ENCODE data around the gene SCYGR1. TPM values are rescaled to one million over a fixed set of nuclear protein-coding genes. Genes with fewer than 3 reads are reported as not detected.

Gene SCYGR1
- total RNA-seq, 4 donors from 2014 or later = not detected

- Histone ChIP-seq H3K36me3 (no peaks in the 10 kb centered on the region), H3K9me3 (no peaks in the 10 kb centered on the region), H3K4me1 (no peaks in the 10 kb centered on the region), H3K4me3 (no peak overlapping the region), H3K27me3 (no peaks in the 10 kb centered on the region), H3K27ac (no peak overlapping the region)
- ATAC-seq = no peak
- no peak for TF ChIP-seq POLR2AphosphoS5 (IDR thresholded peaks at IDR 0.05)
- TF ChIP-seq EP300 (IDR thresholded peaks at IDR 0.05) = no peak
- TF ChIP-seq POLR2A (IDR thresholded peaks at IDR 0.05) = no peak
- TF ChIP-seq CTCF (IDR thresholded peaks at IDR 0.05) = no peak
- WGBS, 2 donors (ENCODE audit: low coverage in 1 of 2) = 56 to 60% methylated on average over 9 to 10 of the region's 10 CpGs
Observed at GRCh38 chr2:227423656-227424499, 36.1 kb upstream of the SCYGR1 start.

GRCh38 chr2:227420087-227421052 lies 32.6 kb upstream of the SCYGR1 start:
- no peaks in the 10 kb centered on the region for H3K9me3 ChIP-seq
- ATAC-seq = no peak
- no peaks in the 10 kb centered on the region for H3K36me3 ChIP-seq
- H3K27me3 ChIP-seq = no peaks in the 10 kb centered on the region
- H3K27ac ChIP-seq = no peak overlapping the region
- no peak for TF ChIP-seq EP300 (IDR thresholded peaks at IDR 0.05)
- TF ChIP-seq CTCF (IDR thresholded peaks at IDR 0.05) = no peak
- no peak for TF ChIP-seq POLR2A (IDR thresholded peaks at IDR 0.05)
- TF ChIP-seq POLR2AphosphoS5 (IDR thresholded peaks at IDR 0.05) = no peak
- H3K4me1 ChIP-seq = no peaks in the 10 kb centered on the region
- 78 to 94% methylated on average over 3 to 14 of the region's 15 CpGs for WGBS, 2 donors (ENCODE audit: low coverage in 1 of 2)
- no peak overlapping the region for H3K4me3 ChIP-seq

- Histone ChIP-seq H3K9me3 (no peaks in the 10 kb centered on the region), H3K27me3 (no peaks in the 10 kb centered on the region), H3K4me1 (no peaks in the 10 kb centered on the region), H3K4me3 (no peak overlapping the region), H3K36me3 (no peaks in the 10 kb centered on the region), H3K27ac (peak overlapping the region in 3 of 4 donors; percentile 2 to 54 (median 27))
- TF ChIP-seq POLR2AphosphoS5 (IDR thresholded peaks at IDR 0.05) = no peak
- no peak for TF ChIP-seq POLR2A (IDR thresholded peaks at IDR 0.05)
- TF ChIP-seq CTCF (IDR thresholded peaks at IDR 0.05) = no peak
- no peak for TF ChIP-seq EP300 (IDR thresholded peaks at IDR 0.05)
- no peak for ATAC-seq
- WGBS, 2 donors (ENCODE audit: low coverage in 1 of 2) = 78 to 82% methylated on average over 3 to 4 of the region's 4 CpGs
Observed at GRCh38 chr2:227416701-227417100, 29.0 kb upstream of the SCYGR1 start.

GRCh38 chr2:227415538-227416424 lies 28.0 kb upstream of the SCYGR1 start:
- Histone ChIP-seq H3K27me3 (no peaks in the 10 kb centered on the region), H3K36me3 (no peaks in the 10 kb centered on the region), H3K4me3 (no peak overlapping the region), H3K27ac (peak overlapping the region in 3 of 4 donors; percentile 39 to 69 (median 54)), H3K9me3 (no peaks in the 10 kb centered on the region), H3K4me1 (no peaks in the 10 kb centered on the region)
- 43 to 60% methylated on average over 8 to 10 of the region's 10 CpGs for WGBS, 2 donors (ENCODE audit: low coverage in 1 of 2)
- peak; percentile 73 for ATAC-seq
- TF ChIP-seq POLR2AphosphoS5 (IDR thresholded peaks at IDR 0.05) (peak; percentile 55), CTCF (IDR thresholded peaks at IDR 0.05) (no peak)

Data from gastroesophageal sphincter (tissue), 4 donors.